Activated effector memory CD4-positive, alpha-beta T cell treated with Interleukin-2 at 50 U/mL for 16 hours (primary cell): ENCODE measurements around the gene ANP32B.
"Not testable (repeated sequence)": the region's sequence is repeated elsewhere in the genome, so short reads cannot be mapped to it uniquely, and the experiment has no call there.

ENCODE experiments used
- DNase-seq: peaks from one replicate; pipeline ENCODE4 v3.0.0-alpha.2; 2020

Gene ANP32B

GRCh38 chr9:97996676-97997075, 13.5 kb downstream of the ANP32B start:
- DNase-seq = not testable (repeated sequence)

- no peak for DNase-seq
Observed at GRCh38 chr9:97997330-97998276, 14.5 kb downstream of the ANP32B start.

GRCh38 chr9:98002808-98003207, 19.7 kb downstream of the ANP32B start:
- no peak for DNase-seq

GRCh38 chr9:98006127-98006796, 23.1 kb downstream of the ANP32B start:
- DNase-seq = no peak

- DNase-seq = no peak
Observed at GRCh38 chr9:98007251-98007928, 24.2 kb downstream of the ANP32B start.

- DNase-seq = no peak
Observed at GRCh38 chr9:98008764-98009163, 25.6 kb downstream of the ANP32B start.

- no peak for DNase-seq
Observed at GRCh38 chr9:98009437-98009836, 26.3 kb downstream of the ANP32B start.

GRCh38 chr9:98009936-98010335, 26.8 kb downstream of the ANP32B start:
- no peak for DNase-seq

- no peak for DNase-seq
Observed at GRCh38 chr9:98010445-98010844, 27.3 kb downstream of the ANP32B start.

GRCh38 chr9:98011122-98011521, 28.0 kb downstream of the ANP32B start:
- no peak for DNase-seq

- no peak for DNase-seq
Observed at GRCh38 chr9:98016137-98016680, 33.1 kb downstream of the ANP32B start.

GRCh38 chr9:98017306-98017705, 34.2 kb downstream of the ANP32B start:
- no peak for DNase-seq

- no peak for DNase-seq
Observed at GRCh38 chr9:98018347-98018746, 35.2 kb downstream of the ANP32B start.

GRCh38 chr9:98019098-98019497, 36.0 kb downstream of the ANP32B start:
- no peak for DNase-seq

GRCh38 chr9:98019869-98020268, 36.7 kb downstream of the ANP32B start:
- DNase-seq = not testable (repeated sequence)

- no peak for DNase-seq
Observed at GRCh38 chr9:98020476-98021145, 37.5 kb downstream of the ANP32B start.

- DNase-seq = no peak
Observed at GRCh38 chr9:98021306-98022040, 38.3 kb downstream of the ANP32B start.

- no peak for DNase-seq
Observed at GRCh38 chr9:98022447-98022846, 39.3 kb downstream of the ANP32B start.

- DNase-seq = no peak
Observed at GRCh38 chr9:98024702-98025101, 41.6 kb downstream of the ANP32B start.

GRCh38 chr9:98031169-98031568, 48.0 kb downstream of the ANP32B start:
- no peak for DNase-seq

- no peak for DNase-seq
Observed at GRCh38 chr9:98031935-98032334, 48.8 kb downstream of the ANP32B start.
